GM23248 (cell line): Measurements from ENCODE around the gene TACSTD2. TPM values are rescaled to one million over a fixed set of nuclear protein-coding genes. Genes with fewer than 3 reads are reported as not detected.
A peak's percentile ranks its signal among the peaks of the same experiment; 100 is the strongest.

Experiments used
- DNase-seq: peaks from one replicate; pipeline ENCODE4 v3.0.0-alpha.2; 2015
- H2AFZ ChIP-seq: fragments of 200-600 bp; sonication (generic); 2 replicates; pipeline ENCODE4 v1.6.1; 2016; ENCODE audit warnings: antibody characterized with exemption
- H3F3A ChIP-seq: fragments of 200-600 bp; sonication (generic); 2 replicates; pipeline ENCODE4 v1.6.1; 2016; ENCODE audit warnings: mild to moderate bottlenecking, antibody characterized with exemption, mixed run types; ENCODE audit not compliant: insufficient read depth
- H3K27ac ChIP-seq: fragments of 200-600 bp; sonication (generic); 2 replicates; pipeline ENCODE4 v1.5.1; 2016; ENCODE audit warnings: mild to moderate bottlenecking
- H3K27me3 ChIP-seq: fragments of 200-600 bp; sonication (generic); replicated peaks from 2 replicates; pipeline ENCODE4 v1.6.1; 2016; ENCODE audit warnings: mild to moderate bottlenecking; ENCODE audit not compliant: insufficient read depth
- H3K36me3 ChIP-seq: fragments of 200-600 bp; sonication (generic); 2 replicates; pipeline ENCODE4 v1.6.1; 2016; ENCODE audit warnings: low read depth, mild to moderate bottlenecking
- H3K4me1 ChIP-seq: fragments of 200-600 bp; sonication (generic); 2 replicates; pipeline ENCODE4 v1.6.1; 2016; ENCODE audit warnings: mild to moderate bottlenecking; ENCODE audit not compliant: insufficient read depth
- H3K4me2 ChIP-seq: fragments of 200-600 bp; sonication (generic); one replicate; pipeline ENCODE4 v1.6.1; 2016; ENCODE audit warnings: mild to moderate bottlenecking; ENCODE audit not compliant: unreplicated experiment
- H3K4me3 ChIP-seq: fragments of 200-600 bp; sonication (generic); 2 replicates; pipeline ENCODE4 v1.5.1; 2016; ENCODE audit warnings: mild to moderate bottlenecking
- H3K79me2 ChIP-seq: fragments of 200-600 bp; sonication (generic); 2 replicates; pipeline ENCODE4 v1.6.1; 2016; ENCODE audit warnings: mild to moderate bottlenecking; ENCODE audit not compliant: insufficient read depth
- H3K9ac ChIP-seq: fragments of 200-600 bp; sonication (generic); 2 replicates; pipeline ENCODE4 v1.6.1; 2016; ENCODE audit warnings: mild to moderate bottlenecking
- H3K9me2 ChIP-seq: fragments of 200-600 bp; sonication (generic); 2 replicates; pipeline ENCODE4 v1.6.1; 2016; ENCODE audit warnings: mixed run types, mild to moderate bottlenecking, moderate library complexity; ENCODE audit not compliant: insufficient read depth
- H3K9me3 ChIP-seq: fragments of 200-600 bp; sonication (generic); one replicate; pipeline ENCODE4 v1.6.1; 2017; ENCODE audit warnings: low read depth
- H4K20me1 ChIP-seq: fragments of 200-600 bp; sonication (generic); 2 replicates; pipeline ENCODE4 v1.6.0; 2016; ENCODE audit not compliant: insufficient read depth
- EZH2 ChIP-seq: fragments of 200-600 bp; sonication (generic); IDR thresholded peaks from 2 replicates; pipeline ENCODE4 v1.6.1; 2018; ENCODE audit warnings: antibody characterized with exemption, mild to moderate bottlenecking; ENCODE audit not compliant: insufficient read depth, poor library complexity, severe bottlenecking
- EZH2phosphoT487 ChIP-seq: fragments of 200-600 bp; sonication (generic); IDR thresholded peaks from 2 replicates; pipeline ENCODE4 v1.6.1; 2018; ENCODE audit warnings: antibody characterized with exemption, moderate library complexity, mild to moderate bottlenecking, low read depth; ENCODE audit not compliant: insufficient read depth
- WGBS, 2 experiments: methylation state at CpG; one replicate each; pipeline ENCODE4 v1.1.6; 2015 to 2017; ENCODE audit warnings: low lambda C conversion rate in 2 of 2, low coverage in 1 of 2; ENCODE audit errors: missing lambda C conversion rate in 2 of 2; 5-methylcytosine and 5-hydroxymethylcytosine counted together
- in situ Hi-C: fragments of 300-500 bp; cut with MboI; formaldehyde crosslinking; loops from 2 replicates; pipeline ENCODE4 v1.15.0; 2020
- polyA plus RNA-seq: library from polyadenylated mRNA; unstranded; fragments of >200 nt; fragmentation: Nextera tagmentation; extraction: Ambion mirVana; gene quantifications from 2 replicates; pipeline ENCODE4 v1.2.1, GENCODE V29; 2016
- total RNA-seq: library from RNA; depleted of rRNA; stranded (reverse); fragments of >200 nt; shearing (Covaris generic); gene quantifications from 2 replicates; pipeline ENCODE4 v1.2.3, GENCODE V29; 2014; rRNA removed

Gene TACSTD2
- total and polyA plus RNA-seq, 2 experiments from 2014 or later, result 1.5 to 1.8 TPM

- DNase-seq, result no peak
Observed at GRCh38 chr1:58529284-58529683, 47.8 kb downstream of the TACSTD2 start.

GRCh38 chr1:58528518-58528917 is 48.5 kb downstream of the TACSTD2 start:
- peak; percentile 93 for DNase-seq
- H3K9me3 ChIP-seq, result no peaks in the 10 kb centered on the region
- peak overlapping the region; percentile 56 for H3K4me2 ChIP-seq
- H2AFZ ChIP-seq, result no peak overlapping the region
- in situ Hi-C loops, result no loop called here
- no peaks in the 10 kb centered on the region for H3K9me2 ChIP-seq
- no peaks in the 10 kb centered on the region for H3K79me2 ChIP-seq
- TF ChIP-seq EZH2phosphoT487 (no peak), EZH2 (no peak)
- no peak overlapping the region for H3K4me3 ChIP-seq
- H3K36me3 ChIP-seq, result no peaks in the 10 kb centered on the region
- H3K27me3 ChIP-seq, result no peaks in the 10 kb centered on the region
- peak overlapping the region; percentile 75 for H3K27ac ChIP-seq
- H4K20me1 ChIP-seq, result no peaks in the 10 kb centered on the region
- 33 to 34% methylated on average over 3 of the region's 3 CpGs for WGBS, 2 experiments
- H3K4me1 ChIP-seq, result peaks cover 12% of the 10 kb centered on the region
- H3K9ac ChIP-seq, result peak overlapping the region; percentile 56
- peaks cover 8% of the 10 kb centered on the region for H3F3A ChIP-seq

More at GRCh38 chr1:58529284-58529683, 47.8 kb downstream of the TACSTD2 start:
- Histone ChIP-seq H3K4me1 (peaks cover 12% of the 10 kb centered on the region), H3K27me3 (no peaks in the 10 kb centered on the region), H3K27ac (peak overlapping the region; percentile 75), H3K79me2 (no peaks in the 10 kb centered on the region), H3K9me2 (no peaks in the 10 kb centered on the region), H3K36me3 (no peaks in the 10 kb centered on the region), H3K9ac (peak overlapping the region; percentile 56), H3F3A (peaks cover 8% of the 10 kb centered on the region), H3K4me2 (no peak overlapping the region), H2AFZ (no peak overlapping the region), H3K9me3 (no peaks in the 10 kb centered on the region), H3K4me3 (no peak overlapping the region), H4K20me1 (no peaks in the 10 kb centered on the region)
- in situ Hi-C loops, result no loop called here
- TF ChIP-seq EZH2, result no peak
- TF ChIP-seq EZH2phosphoT487, result no peak
- 97 to 100% methylated on average over 1 of the region's 1 CpG for WGBS, 2 experiments

Other genes starting within 250 kb of the TACSTD2 start
- 9.0 and 13.2 TPM in 2 replicates for gene OMA1, start 30.5 kb downstream of the TACSTD2 start, total RNA-seq
- gene OMA1, start 30.5 kb downstream of the TACSTD2 start, polyA plus RNA-seq, result 13.8 and 14.0 TPM in 2 replicates
- 16.4 and 24.4 TPM in 2 replicates for gene MYSM1, start 122.8 kb upstream of the TACSTD2 start, total RNA-seq
- 9.3 and 9.5 TPM in 2 replicates for gene MYSM1, start 122.8 kb upstream of the TACSTD2 start, polyA plus RNA-seq
- gene JUN, start 206.8 kb upstream of the TACSTD2 start, total RNA-seq, result 107 and 112 TPM in 2 replicates
- gene JUN, start 206.8 kb upstream of the TACSTD2 start, polyA plus RNA-seq, result 43.4 and 45.3 TPM in 2 replicates